HepG2 (cell line): Measurements from ENCODE around the gene CDX1. TPM values are rescaled to one million over a fixed set of nuclear protein-coding genes. Genes with fewer than 3 reads are reported as not detected.

Source experiments
- ATAC-seq: fragments of 200-7000 bp; cut with Tn5 transposase; 3 replicates; pipeline ENCODE4 v1.9.1; 2020; ENCODE audit warnings: mild to moderate bottlenecking, moderate library complexity
- BruUV-seq: library from RNA; stranded (reverse); fragments of 400-500 nt; replicated peaks from 2 replicates; lab custom pipeline; 2021; lab: Mats Ljungman, UMichigan
- CTCF ChIA-PET: fragments of 300-600 bp; formaldehyde crosslinking; extraction: SDS; loops from one replicate; lab custom pipeline; 2021; ENCODE audit warnings: low total read pairs, inconsistent platforms, low intra/inter-chr PET ratio; lab: Yijun Ruan, JAX
- POLR2A ChIA-PET: fragments of 350-600 bp; sonication (Branson Sonifier 250); formaldehyde crosslinking; loops from one replicate; lab custom pipeline; 2020; ENCODE audit warnings: antibody characterized with exemption, inconsistent platforms; lab: Yijun Ruan, JAX
- DNase-seq: peaks from one replicate; pipeline ENCODE4 v3.0.0-alpha.2; 2015; ENCODE audit warnings: low spot score
- FAIRE-seq: peaks from 3 replicates; lab custom pipeline; 2011; peaks lifted over from hg19 to GRCh38; lab: Jason Lieb, UNC
- H2AFZ ChIP-seq: one replicate; pipeline ENCODE4 v1.6.1; 2011; ENCODE audit warnings: low read length, inconsistent platforms
- H3K27ac ChIP-seq: fragments of 300-600 bp; 3 replicates; pipeline ENCODE4 v1.8.0; 2011; ENCODE audit warnings: mixed run types, mild to moderate bottlenecking, mixed read lengths, low read length, inconsistent platforms; ENCODE audit not compliant: insufficient read depth; ENCODE audit errors: extremely low read length
- H3K27me3 ChIP-seq, 2 experiments: fragments of 200-600 bp in 1 of 2; 2 replicates in 1 of 2; 3 replicates in 1 of 2; pipeline versions ENCODE4 v1.6.0 to v1.8.0; 2011; ENCODE audit warnings: low read length in 2 of 2, mild to moderate bottlenecking in 2 of 2, moderate library complexity in 2 of 2, inconsistent platforms in 1 of 2; ENCODE audit not compliant: insufficient read depth in 2 of 2, control insufficient read depth in 1 of 2
- H3K36me3 ChIP-seq, 2 experiments: fragments of 200-600 bp in 1 of 2; replicated peaks in 1 of 2; 2 replicates in 1 of 2; 3 replicates in 1 of 2; pipeline versions ENCODE4 v1.5.1 to v1.8.0; 2011; ENCODE audit warnings: low read length in 2 of 2, inconsistent platforms in 1 of 2; ENCODE audit not compliant: insufficient read depth in 2 of 2, control insufficient read depth in 1 of 2
- H3K4me1 ChIP-seq: 2 replicates; pipeline ENCODE4 v1.5.1; 2012; ENCODE audit warnings: low read length, inconsistent platforms; ENCODE audit not compliant: insufficient read depth
- H3K4me2 ChIP-seq: 2 replicates; pipeline ENCODE4 v1.6.0; 2011; ENCODE audit warnings: low read depth, low read length, inconsistent platforms
- H3K4me3 ChIP-seq, 3 experiments: fragments of 200-600 bp in 1 of 3; sonication (generic), shearing (Covaris generic) in 1 of 3; replicated peaks in 1 of 3; 2 replicates each; pipeline ENCODE4 v1.5.1; 2011 to 2016; ENCODE audit warnings: low read length in 3 of 3, inconsistent platforms in 2 of 3, low read depth in 2 of 3, mild to moderate bottlenecking in 2 of 3, control low read depth in 1 of 3, mixed read lengths in 1 of 3; ENCODE audit not compliant: insufficient read depth in 1 of 3
- H3K79me2 ChIP-seq: one replicate; pipeline ENCODE4 v1.6.1; 2011; ENCODE audit warnings: low read length, inconsistent platforms; ENCODE audit not compliant: insufficient read depth
- H3K9ac ChIP-seq: 2 replicates; pipeline ENCODE4 v1.6.0; 2011; ENCODE audit warnings: mild to moderate bottlenecking, low read depth, low read length, inconsistent platforms; ENCODE audit not compliant: insufficient read depth
- H3K9me3 ChIP-seq: 2 replicates; pipeline ENCODE4 v1.5.1; 2012; ENCODE audit warnings: mild to moderate bottlenecking, low read length
- H4K20me1 ChIP-seq: 2 replicates; pipeline ENCODE4 v1.6.0; 2011; ENCODE audit warnings: inconsistent platforms, mild to moderate bottlenecking, low read length, moderate library complexity; ENCODE audit not compliant: insufficient read depth
- CCDC6 ChIP-seq: sonication (generic); formaldehyde crosslinking; IDR thresholded peaks from 2 replicates; pipeline ENCODE4 v1.8.1; 2022; ENCODE audit warnings: mild to moderate bottlenecking, missing genetic modification reagents, moderate library complexity
- FOXO1 ChIP-seq: sonication (generic); formaldehyde crosslinking; IDR thresholded peaks from 2 replicates; pipeline ENCODE4 v1.4.0; 2020; ENCODE audit warnings: missing genetic modification reagents
- MIER3 ChIP-seq: IDR thresholded peaks from 2 replicates; pipeline ENCODE4 v1.6.1; 2016; ENCODE audit warnings: missing compliant biosample characterization, borderline replicate concordance
- PHF21A ChIP-seq: sonication (generic); formaldehyde crosslinking; IDR thresholded peaks from 2 replicates; pipeline ENCODE4 v1.5.0; 2020; ENCODE audit warnings: mild to moderate bottlenecking, missing genetic modification reagents
- PHF5A ChIP-seq: IDR thresholded peaks from one replicate; pipeline ENCODE4 v1.6.1; 2018; ENCODE audit warnings: low read depth, missing genetic modification reagents; ENCODE audit not compliant: unreplicated experiment
- POLR2AphosphoS5 ChIP-seq: IDR thresholded peaks from 2 replicates; pipeline ENCODE4 v1.6.1; 2012; ENCODE audit warnings: low read depth, low read length
- SUZ12 ChIP-seq: fragments of 150-350 bp; IDR thresholded peaks from 2 replicates; pipeline ENCODE4 v1.6.1; 2014; ENCODE audit warnings: low read depth, low read length
- ZKSCAN5 ChIP-seq: sonication (generic); formaldehyde crosslinking; IDR thresholded peaks from 2 replicates; pipeline ENCODE4 v1.5.1; 2020; ENCODE audit warnings: mild to moderate bottlenecking, missing genetic modification reagents
- ZNF292 ChIP-seq: sonication (generic); formaldehyde crosslinking; IDR thresholded peaks from 2 replicates; pipeline ENCODE4 v1.8.1; 2022; ENCODE audit warnings: mild to moderate bottlenecking, low read depth, missing genetic modification reagents, borderline replicate concordance
- ZNF296 ChIP-seq: sonication (generic); formaldehyde crosslinking; conservative IDR thresholded peaks from 2 replicates; pipeline ENCODE4 v1.5.0; 2020; ENCODE audit warnings: mild to moderate bottlenecking, missing genetic modification reagents
- ZNF891 ChIP-seq: sonication (generic); formaldehyde crosslinking; IDR thresholded peaks from 2 replicates; pipeline ENCODE4 v1.5.0; 2020; ENCODE audit warnings: mild to moderate bottlenecking, missing genetic modification reagents
- ZSCAN9 ChIP-seq: IDR thresholded peaks from 2 replicates; pipeline ENCODE4 v1.6.1; 2016; ENCODE audit warnings: borderline replicate concordance
- WGBS: methylation state at CpG from one replicate; pipeline ENCODE4 v1.1.6; 2017; ENCODE audit warnings: low lambda C conversion rate; 5-methylcytosine and 5-hydroxymethylcytosine counted together
- in situ Hi-C: cut with HindIII; loops from 2 replicates; pipeline ENCODE4 v1.10.0; 2017; ENCODE audit warnings: low pct_unique_long_range_greater_than_20kb; ENCODE audit not compliant: extremely low pct_ligation_motif_present
- intact Hi-C: fragments of 100-400 bp; cut with micrococcal nuclease; formaldehyde crosslinking; loops from one replicate; pipeline ENCODE4 v1.10.0; 2022; ENCODE audit not compliant: unreplicated experiment
- polyA plus RNA-seq, 8 experiments: library from polyadenylated mRNA; depleted of rRNA in 3 of 8; stranded (reverse) in 7 of 8; unstranded in 1 of 8; fragments of >200 nt; fragmentation: Illumina TruSeq in 4 of 8; extraction: Trizol in 4 of 8; gene quantifications; 2 replicates each; pipeline versions ENCODE4 v1.2.1 to v1.2.3, GENCODE V29; 2011 to 2016; ENCODE audit warnings: low read depth in 4 of 8, missing spikeins in 1 of 8, mixed read lengths in 1 of 8; ENCODE audit not compliant: insufficient read depth in 1 of 8
- total RNA-seq, 5 experiments: library from RNA; depleted of rRNA; stranded (reverse); fragments of >200 nt; fragmentation: Illumina TruSeq; extraction: Trizol; gene quantifications; 2 replicates each; pipeline ENCODE4 v1.2.3, GENCODE V29; 2016; ENCODE audit warnings: low read depth in 1 of 5
- TF ChIP-seq, protein P1 (sequence below): sonication (generic); formaldehyde crosslinking; IDR thresholded peaks from 2 replicates; pipeline ENCODE4 v1.5.1; 2020; ENCODE audit warnings: missing genetic modification reagents, mild to moderate bottlenecking, borderline replicate concordance
- TF ChIP-seq, protein P2 (sequence below): sonication (generic); formaldehyde crosslinking; IDR thresholded peaks from 2 replicates; pipeline ENCODE4 v1.8.0; 2022; ENCODE audit warnings: mild to moderate bottlenecking, missing genetic modification reagents
- TF ChIP-seq, protein P3 (sequence below): IDR thresholded peaks from 2 replicates; pipeline ENCODE4 v1.6.1; 2016; ENCODE audit warnings: low read depth, control low read depth
- TF ChIP-seq, protein P4 (sequence below): sonication (generic); formaldehyde crosslinking; IDR thresholded peaks from 2 replicates; pipeline ENCODE4 v1.4.0; 2020; ENCODE audit warnings: missing genetic modification reagents

Gene CDX1
- total and polyA plus RNA-seq, 2 of the 13 experiments (the other 11 are each of a cell fraction or from before 2014, with no cell fraction given), result not detected

DNA sequence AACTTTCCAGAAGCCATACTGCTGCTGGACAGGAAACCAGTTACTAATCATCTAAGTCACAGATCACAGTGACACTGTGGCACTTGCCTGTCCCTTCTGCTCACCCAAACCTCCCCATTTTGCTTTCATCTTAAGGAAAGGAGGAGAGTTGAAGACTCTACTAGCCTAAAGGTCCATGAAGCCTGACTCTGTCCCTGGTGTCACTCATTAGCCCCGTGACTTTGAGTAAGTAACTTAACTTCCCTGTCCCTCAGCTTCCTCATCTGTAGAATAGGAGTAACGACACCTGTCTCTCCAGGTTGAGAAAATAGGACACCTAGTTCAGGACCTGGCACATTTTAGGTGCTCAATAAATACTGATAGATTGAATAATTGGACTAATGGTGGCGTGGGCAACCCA, 22.7 kb downstream of the CDX1 start (continued):
- TF ChIP-seq, protein P1, sequence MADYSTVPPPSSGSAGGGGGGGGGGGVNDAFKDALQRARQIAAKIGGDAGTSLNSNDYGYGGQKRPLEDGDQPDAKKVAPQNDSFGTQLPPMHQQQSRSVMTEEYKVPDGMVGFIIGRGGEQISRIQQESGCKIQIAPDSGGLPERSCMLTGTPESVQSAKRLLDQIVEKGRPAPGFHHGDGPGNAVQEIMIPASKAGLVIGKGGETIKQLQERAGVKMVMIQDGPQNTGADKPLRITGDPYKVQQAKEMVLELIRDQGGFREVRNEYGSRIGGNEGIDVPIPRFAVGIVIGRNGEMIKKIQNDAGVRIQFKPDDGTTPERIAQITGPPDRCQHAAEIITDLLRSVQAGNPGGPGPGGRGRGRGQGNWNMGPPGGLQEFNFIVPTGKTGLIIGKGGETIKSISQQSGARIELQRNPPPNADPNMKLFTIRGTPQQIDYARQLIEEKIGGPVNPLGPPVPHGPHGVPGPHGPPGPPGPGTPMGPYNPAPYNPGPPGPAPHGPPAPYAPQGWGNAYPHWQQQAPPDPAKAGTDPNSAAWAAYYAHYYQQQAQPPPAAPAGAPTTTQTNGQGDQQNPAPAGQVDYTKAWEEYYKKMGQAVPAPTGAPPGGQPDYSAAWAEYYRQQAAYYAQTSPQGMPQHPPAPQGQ (CRISPR knock-in tag), result no peak
- TF ChIP-seq, protein P2, sequence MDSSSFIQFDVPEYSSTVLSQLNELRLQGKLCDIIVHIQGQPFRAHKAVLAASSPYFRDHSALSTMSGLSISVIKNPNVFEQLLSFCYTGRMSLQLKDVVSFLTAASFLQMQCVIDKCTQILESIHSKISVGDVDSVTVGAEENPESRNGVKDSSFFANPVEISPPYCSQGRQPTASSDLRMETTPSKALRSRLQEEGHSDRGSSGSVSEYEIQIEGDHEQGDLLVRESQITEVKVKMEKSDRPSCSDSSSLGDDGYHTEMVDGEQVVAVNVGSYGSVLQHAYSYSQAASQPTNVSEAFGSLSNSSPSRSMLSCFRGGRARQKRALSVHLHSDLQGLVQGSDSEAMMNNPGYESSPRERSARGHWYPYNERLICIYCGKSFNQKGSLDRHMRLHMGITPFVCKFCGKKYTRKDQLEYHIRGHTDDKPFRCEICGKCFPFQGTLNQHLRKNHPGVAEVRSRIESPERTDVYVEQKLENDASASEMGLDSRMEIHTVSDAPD (CRISPR knock-in tag), result no peak
- no peak for TF ChIP-seq CCDC6 (CRISPR knock-in tag)
- no peak for TF ChIP-seq MIER3 (CRISPR knock-in tag)
- TF ChIP-seq ZNF292, result no peak
- TF ChIP-seq, protein P3, sequence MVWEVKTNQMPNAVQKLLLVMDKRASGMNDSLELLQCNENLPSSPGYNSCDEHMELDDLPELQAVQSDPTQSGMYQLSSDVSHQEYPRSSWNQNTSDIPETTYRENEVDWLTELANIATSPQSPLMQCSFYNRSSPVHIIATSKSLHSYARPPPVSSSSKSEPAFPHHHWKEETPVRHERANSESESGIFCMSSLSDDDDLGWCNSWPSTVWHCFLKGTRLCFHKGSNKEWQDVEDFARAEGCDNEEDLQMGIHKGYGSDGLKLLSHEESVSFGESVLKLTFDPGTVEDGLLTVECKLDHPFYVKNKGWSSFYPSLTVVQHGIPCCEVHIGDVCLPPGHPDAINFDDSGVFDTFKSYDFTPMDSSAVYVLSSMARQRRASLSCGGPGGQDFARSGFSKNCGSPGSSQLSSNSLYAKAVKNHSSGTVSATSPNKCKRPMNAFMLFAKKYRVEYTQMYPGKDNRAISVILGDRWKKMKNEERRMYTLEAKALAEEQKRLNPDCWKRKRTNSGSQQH (CRISPR knock-in tag), result no peak

DNA sequence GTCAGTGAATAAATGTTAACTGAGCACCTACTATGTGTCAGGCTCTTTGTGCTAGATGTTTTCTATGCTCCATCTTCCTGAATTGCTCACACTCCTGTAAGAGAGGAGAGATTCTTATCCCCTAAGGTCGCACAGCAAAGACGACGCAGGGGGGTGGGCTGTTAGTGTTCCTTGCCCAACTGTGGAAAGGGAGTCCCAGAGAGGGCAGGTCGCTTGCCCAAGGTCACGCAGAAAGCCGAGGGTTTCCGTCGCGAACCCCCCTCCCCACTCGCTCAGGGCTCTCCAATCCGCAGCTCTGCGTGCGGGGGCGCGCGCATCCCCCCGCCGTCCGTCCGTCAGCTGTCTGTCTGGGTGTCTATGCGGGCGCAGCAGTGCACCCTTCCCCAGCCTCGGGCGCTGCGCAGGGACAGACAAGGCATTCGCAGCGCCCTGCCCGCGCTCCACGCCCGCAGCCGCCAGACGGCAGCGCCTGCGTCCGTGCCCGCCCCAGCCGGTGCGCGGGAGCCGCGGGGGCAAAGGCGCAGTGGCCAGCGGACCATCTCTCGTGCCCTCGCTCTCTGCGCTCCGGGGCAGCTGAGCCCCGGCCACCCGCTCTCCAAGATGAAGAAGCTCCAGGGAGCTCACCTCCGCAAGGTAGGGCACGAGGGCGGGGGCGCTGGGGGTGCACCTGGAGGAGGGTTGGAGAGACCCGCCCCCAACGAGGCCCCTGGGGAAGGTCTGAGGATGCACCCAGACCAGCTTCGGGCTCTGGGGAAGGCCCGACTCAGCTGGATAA, 23.3 kb downstream of the CDX1 start, which contains the start of gene SLC6A7:
SLC6A7 (plus strand) TSS at position 335 of the 775 bp plus-strand sequence; CDS start at position 601, 266 bp downstream.
- Histone ChIP-seq H3K79me2 (no peaks in the 10 kb centered on the region), H3K9ac (no peak within 1 kb of the TSS), H3K9me3 (no peaks in the 10 kb centered on the region), H3K27ac (no peak within 1 kb of the TSS), H3K4me3 (no peak within 1 kb of the TSS), H3K4me2 (no peak within 1 kb of the TSS), H3K4me1 (peaks cover 22% of the 10 kb centered on the region), H3K27me3 (peaks cover 0 to 28% of the 10 kb centered on the region in 2 experiments), H2AFZ (no peak within 1 kb of the TSS), H3K36me3 (no peaks in the 10 kb centered on the region), H4K20me1 (no peaks in the 10 kb centered on the region)
- CTCF ChIA-PET, result no interaction called here
- no peak for FAIRE-seq
- POLR2A ChIA-PET, result no interaction called here
- in situ Hi-C loops, result no loop called here
- intact Hi-C loops, result no loop called here
- no TSS peak for BruUV-seq
- no peak for TF ChIP-seq FOXO1 (CRISPR knock-in tag)
- TF ChIP-seq POLR2AphosphoS5, result no peak
- TF ChIP-seq ZNF296 (CRISPR knock-in tag), result no peak
- TF ChIP-seq PHF5A (CRISPR knock-in tag), result no peak
- TF ChIP-seq, protein P4, sequence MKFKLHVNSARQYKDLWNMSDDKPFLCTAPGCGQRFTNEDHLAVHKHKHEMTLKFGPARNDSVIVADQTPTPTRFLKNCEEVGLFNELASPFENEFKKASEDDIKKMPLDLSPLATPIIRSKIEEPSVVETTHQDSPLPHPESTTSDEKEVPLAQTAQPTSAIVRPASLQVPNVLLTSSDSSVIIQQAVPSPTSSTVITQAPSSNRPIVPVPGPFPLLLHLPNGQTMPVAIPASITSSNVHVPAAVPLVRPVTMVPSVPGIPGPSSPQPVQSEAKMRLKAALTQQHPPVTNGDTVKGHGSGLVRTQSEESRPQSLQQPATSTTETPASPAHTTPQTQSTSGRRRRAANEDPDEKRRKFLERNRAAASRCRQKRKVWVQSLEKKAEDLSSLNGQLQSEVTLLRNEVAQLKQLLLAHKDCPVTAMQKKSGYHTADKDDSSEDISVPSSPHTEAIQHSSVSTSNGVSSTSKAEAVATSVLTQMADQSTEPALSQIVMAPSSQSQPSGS (CRISPR knock-in tag), result no peak
- no peak for TF ChIP-seq SUZ12
- TF ChIP-seq ZSCAN9 (CRISPR knock-in tag), result no peak
- TF ChIP-seq ZNF891 (CRISPR knock-in tag), result no peak
- TF ChIP-seq PHF21A, result no peak
- no peak for TF ChIP-seq ZKSCAN5 (CRISPR knock-in tag)
- WGBS, result 79% methylated on average over 19 of the region's 58 CpGs
- no peak for ATAC-seq
- no peak for DNase-seq
